ENCODE results near the gene VPS18. TPM values are rescaled to one million over a fixed set of nuclear protein-coding genes. Genes with fewer than 3 reads are reported as not detected.

The VPS18 gene
- total and polyA plus RNA-seq, 7 donors, result 8.1 to 20.5 (median 15.2) TPM

DNA sequence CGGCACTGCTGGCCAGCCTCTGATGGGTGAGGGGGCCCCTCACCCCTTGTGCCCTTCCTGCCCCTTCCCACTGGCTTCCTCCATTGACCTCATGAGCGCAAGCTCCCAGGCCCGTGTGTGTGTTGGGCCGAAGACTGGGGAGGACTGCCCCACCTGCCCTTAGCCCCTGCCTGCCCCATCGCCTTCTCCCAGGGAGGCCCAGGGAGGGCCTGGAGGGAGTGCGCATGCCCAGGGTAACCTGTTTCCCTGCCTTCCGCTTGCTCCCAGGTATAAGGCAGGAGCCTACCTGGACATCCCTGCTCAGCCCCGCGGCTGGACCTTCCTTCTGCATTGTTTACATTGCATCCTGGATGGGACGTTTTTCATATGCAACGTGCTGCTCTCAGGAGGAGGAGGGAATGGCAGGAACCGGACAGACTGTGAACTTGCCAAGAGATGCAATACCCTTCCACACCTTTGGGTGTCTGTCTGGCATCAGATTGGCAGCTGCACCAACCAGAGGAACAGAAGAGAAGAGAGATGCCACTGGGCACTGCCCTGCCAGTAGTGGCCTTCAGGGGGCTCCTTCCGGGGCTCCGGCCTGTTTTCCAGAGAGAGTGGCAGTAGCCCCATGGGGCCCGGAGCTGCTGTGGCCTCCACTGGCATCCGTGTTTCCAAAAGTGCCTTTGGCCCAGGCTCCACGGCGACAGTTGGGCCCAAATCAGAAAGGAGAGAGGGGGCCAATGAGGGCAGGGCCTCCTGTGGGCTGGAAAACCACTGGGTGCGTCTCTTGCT is 43.7 kb downstream of the VPS18 start:
- intact Hi-C loops (cut with DNase I), result no loop called here
- ATAC-seq, result peak; percentile 58 to 71 (median 66)
- Histone ChIP-seq H3K27me3 (ENCODE audit: insufficient read depth in 3 of 3, low read length in 2 of 3) (peaks cover 0 to 1% (median 0%) of the 10 kb centered on the region in 3 donors), H3K4me3 (peak overlapping the region; percentile 66), H3K27ac (peak overlapping the region; percentile 64), H3K4me1 (peaks cover 35% of the 10 kb centered on the region), H3K36me3 (ENCODE audit: insufficient read depth in 1 of 2, low read depth in 1 of 2) (no peaks in the 10 kb centered on the region), H3K9me3 (no peaks in the 10 kb centered on the region)
- peak; percentile 42 for TF ChIP-seq CTCF (IDR thresholded peaks at IDR 0.05)
- WGBS, 3 donors, result 54 to 66% (median 56%) methylated on average over 18 to 19 of the region's 19 CpGs
- no peak for DNase-seq

- TF ChIP-seq CTCF (IDR thresholded peaks at IDR 0.05), result no peak
- Histone ChIP-seq H3K9me3 (no peaks in the 10 kb centered on the region), H3K4me3 (peak overlapping the region; percentile 66), H3K4me1 (peaks cover 35% of the 10 kb centered on the region), H3K27ac (no peak overlapping the region), H3K27me3 (ENCODE audit: insufficient read depth in 3 of 3, low read length in 2 of 3) (no peaks in the 10 kb centered on the region), H3K36me3 (ENCODE audit: insufficient read depth in 1 of 2, low read depth in 1 of 2) (no peaks in the 10 kb centered on the region)
- WGBS, 3 donors, result 82 to 84% (median 82%) methylated on average over 6 of the region's 6 CpGs
- intact Hi-C loops (cut with DNase I), result no loop called here
- DNase-seq, result no peak
- no peak for ATAC-seq
Measured at GRCh38 chr15:40938536-40938870, 44.3 kb downstream of the VPS18 start.

- Histone ChIP-seq H3K36me3 (ENCODE audit: insufficient read depth in 1 of 2, low read depth in 1 of 2) (no peaks in the 10 kb centered on the region), H3K27me3 (ENCODE audit: insufficient read depth in 3 of 3, low read length in 2 of 3) (no peaks in the 10 kb centered on the region), H3K4me3 (peak overlapping the region; percentile 71), H3K9me3 (no peaks in the 10 kb centered on the region), H3K4me1 (peaks cover 35% of the 10 kb centered on the region), H3K27ac (peak overlapping the region; percentile 73)
- WGBS, 3 donors, result 36 to 47% (median 40%) methylated on average over 15 of the region's 15 CpGs
- ATAC-seq (no peak), DNase-seq (peak in 1 of 2 donors; percentile 66)
- TF ChIP-seq CTCF (IDR thresholded peaks at IDR 0.05), result no peak
- intact Hi-C loops (cut with DNase I), result loop anchor here (2.0 to 5.0 kb wide), 3 partner anchors 33 to 77 kb away; no protein-coding TSS in a partner anchor
Measured at GRCh38 chr15:40940296-40940801, 46.1 kb downstream of the VPS18 start.

GRCh38 chr15:40941068-40941527 is 46.8 kb downstream of the VPS18 start:
- no peaks in the 10 kb centered on the region for H3K27me3 ChIP-seq (ENCODE audit: insufficient read depth in 3 of 3, low read length in 2 of 3)
- intact Hi-C loops (cut with DNase I), result loop anchor here (2.0 to 5.0 kb wide), 3 partner anchors 34 to 76 kb away; no protein-coding TSS in a partner anchor
- peaks cover 35% of the 10 kb centered on the region for H3K4me1 ChIP-seq
- no peak for DNase-seq
- no peak for TF ChIP-seq CTCF (IDR thresholded peaks at IDR 0.05)
- H3K27ac ChIP-seq, result peak overlapping the region; percentile 73
- peak overlapping the region; percentile 71 for H3K4me3 ChIP-seq
- no peaks in the 10 kb centered on the region for H3K9me3 ChIP-seq
- no peaks in the 10 kb centered on the region for H3K36me3 ChIP-seq (ENCODE audit: insufficient read depth in 1 of 2, low read depth in 1 of 2)
- WGBS, 3 donors, result 31% methylated on average over 7 of the region's 7 CpGs
- no peak for ATAC-seq

Measured in psoas muscle (tissue), 8 donors.